HepG2 (cell line): ENCODE data around the gene USB1. TPM values are rescaled to one million over a fixed set of nuclear protein-coding genes. Genes with fewer than 3 reads are reported as not detected.

Experiments used
- AHR ChIP-seq: IDR thresholded peaks from 2 replicates; pipeline ENCODE4 v1.6.1; 2018; ENCODE audit warnings: missing genetic modification reagents, missing compliant biosample characterization
- ATF1 ChIP-seq: IDR thresholded peaks from 2 replicates; pipeline ENCODE4 v1.6.1; 2016; ENCODE audit warnings: mild to moderate bottlenecking, control low read depth
- BRCA1 ChIP-seq: sonication (generic); formaldehyde crosslinking; IDR thresholded peaks from 2 replicates; pipeline ENCODE4 v1.4.0; 2020; ENCODE audit warnings: missing genetic modification reagents
- HNRNPH1 ChIP-seq: fragments of 200-400 bp; formaldehyde crosslinking; optimal IDR thresholded peaks from 2 replicates; pipeline ENCODE3; 2017; ENCODE audit warnings: mild to moderate bottlenecking, low read depth, low read length
- KMT2A ChIP-seq: sonication (generic); formaldehyde crosslinking; IDR thresholded peaks from 2 replicates; pipeline ENCODE4 v1.4.0; 2020; ENCODE audit warnings: missing genetic modification reagents
- KMT2B ChIP-seq: IDR thresholded peaks from 2 replicates; pipeline ENCODE4 v1.6.1; 2016; ENCODE audit warnings: missing genetic modification reagents, missing compliant biosample characterization
- MBD4 ChIP-seq: IDR thresholded peaks from 2 replicates; pipeline ENCODE4 v1.6.1; 2012; ENCODE audit warnings: low read length, inconsistent platforms, borderline replicate concordance
- NFRKB ChIP-seq: fragments of 450-650 bp; IDR thresholded peaks from 2 replicates; pipeline ENCODE4 v1.6.1; 2017
- SAP130 ChIP-seq: IDR thresholded peaks from 2 replicates; pipeline ENCODE4 v1.6.1; 2016; ENCODE audit warnings: low read depth
- SMAD9 ChIP-seq: sonication (generic); formaldehyde crosslinking; IDR thresholded peaks from 2 replicates; pipeline ENCODE4 v1.5.1; 2020; ENCODE audit warnings: mild to moderate bottlenecking, missing genetic modification reagents
- THAP9 ChIP-seq: sonication (generic); formaldehyde crosslinking; IDR thresholded peaks from 2 replicates; pipeline ENCODE4; 2020; ENCODE audit warnings: missing genetic modification reagents, mild to moderate bottlenecking, borderline replicate concordance
- ZBTB7A ChIP-seq: sonication (generic); formaldehyde crosslinking; IDR thresholded peaks from 2 replicates; pipeline ENCODE4 v1.8.0; 2022; ENCODE audit warnings: mild to moderate bottlenecking, missing genetic modification reagents
- ZNF12 ChIP-seq: sonication (generic); formaldehyde crosslinking; IDR thresholded peaks from 2 replicates; pipeline ENCODE4 v1.5.0; 2020; ENCODE audit warnings: missing genetic modification reagents
- ZNF335 ChIP-seq: sonication (generic); formaldehyde crosslinking; IDR thresholded peaks from 2 replicates; pipeline ENCODE4 v1.4.0; 2020; ENCODE audit warnings: missing genetic modification reagents
- ZNF451 ChIP-seq: sonication (generic); formaldehyde crosslinking; IDR thresholded peaks from 2 replicates; pipeline ENCODE4 v1.5.0; 2020; ENCODE audit warnings: mild to moderate bottlenecking, missing genetic modification reagents
- ZNF496 ChIP-seq: sonication (generic); formaldehyde crosslinking; IDR thresholded peaks from 2 replicates; pipeline ENCODE4 v1.8.1; 2023; ENCODE audit warnings: mild to moderate bottlenecking, moderate library complexity, missing genetic modification reagents; ENCODE audit not compliant: insufficient replicate concordance
- ZNF556 ChIP-seq: sonication (generic); formaldehyde crosslinking; IDR thresholded peaks from 2 replicates; pipeline ENCODE4 v1.4.0; 2020; ENCODE audit warnings: mild to moderate bottlenecking, missing genetic modification reagents, borderline replicate concordance
- ZNF746 ChIP-seq: sonication (generic); formaldehyde crosslinking; IDR thresholded peaks from 2 replicates; pipeline ENCODE4 v1.8.0; 2022; ENCODE audit warnings: mild to moderate bottlenecking, missing genetic modification reagents
- polyA plus RNA-seq, 8 experiments: library from polyadenylated mRNA; depleted of rRNA in 3 of 8; stranded (reverse) in 7 of 8; unstranded in 1 of 8; fragments of >200 nt; fragmentation: Illumina TruSeq in 4 of 8; extraction: Trizol in 4 of 8; gene quantifications; 2 replicates each; pipeline versions ENCODE4 v1.2.1 to v1.2.3, GENCODE V29; 2011 to 2016; ENCODE audit warnings: low read depth in 4 of 8, missing spikeins in 1 of 8, mixed read lengths in 1 of 8; ENCODE audit not compliant: insufficient read depth in 1 of 8
- total RNA-seq, 5 experiments: library from RNA; depleted of rRNA; stranded (reverse); fragments of >200 nt; fragmentation: Illumina TruSeq; extraction: Trizol; gene quantifications; 2 replicates each; pipeline ENCODE4 v1.2.3, GENCODE V29; 2016; ENCODE audit warnings: low read depth in 1 of 5
- TF ChIP-seq, protein P1 (sequence below): sonication (generic); formaldehyde crosslinking; IDR thresholded peaks from 2 replicates; pipeline ENCODE4 v1.4.0; 2020; ENCODE audit warnings: missing genetic modification reagents
- TF ChIP-seq, protein P2 (sequence below): sonication (generic); formaldehyde crosslinking; IDR thresholded peaks from 2 replicates; pipeline ENCODE4 v1.8.0; 2022; ENCODE audit warnings: missing genetic modification reagents, low read depth, mild to moderate bottlenecking, borderline replicate concordance
- TF ChIP-seq, protein P3 (sequence below): sonication (generic); formaldehyde crosslinking; IDR thresholded peaks from 2 replicates; pipeline ENCODE4 v1.4.0; 2020; ENCODE audit warnings: mild to moderate bottlenecking, missing genetic modification reagents

USB1 gene
- total and polyA plus RNA-seq, 2 of the 13 experiments (the other 11 are each of a cell fraction or from before 2014, with no cell fraction given) = 16.7 to 65.4 TPM

GRCh38 chr16:58000706-58001676 lies at the start of gene USB1 (continued):
- TF ChIP-seq SMAD9 (CRISPR knock-in tag) = 0 out of 2 replicates have a peak, but pooled peaks have one; percentile 36
- peak; percentile 73; the same call in 1 of the 2 replicates for TF ChIP-seq ZNF335 (CRISPR knock-in tag)
- TF ChIP-seq, protein P1, sequence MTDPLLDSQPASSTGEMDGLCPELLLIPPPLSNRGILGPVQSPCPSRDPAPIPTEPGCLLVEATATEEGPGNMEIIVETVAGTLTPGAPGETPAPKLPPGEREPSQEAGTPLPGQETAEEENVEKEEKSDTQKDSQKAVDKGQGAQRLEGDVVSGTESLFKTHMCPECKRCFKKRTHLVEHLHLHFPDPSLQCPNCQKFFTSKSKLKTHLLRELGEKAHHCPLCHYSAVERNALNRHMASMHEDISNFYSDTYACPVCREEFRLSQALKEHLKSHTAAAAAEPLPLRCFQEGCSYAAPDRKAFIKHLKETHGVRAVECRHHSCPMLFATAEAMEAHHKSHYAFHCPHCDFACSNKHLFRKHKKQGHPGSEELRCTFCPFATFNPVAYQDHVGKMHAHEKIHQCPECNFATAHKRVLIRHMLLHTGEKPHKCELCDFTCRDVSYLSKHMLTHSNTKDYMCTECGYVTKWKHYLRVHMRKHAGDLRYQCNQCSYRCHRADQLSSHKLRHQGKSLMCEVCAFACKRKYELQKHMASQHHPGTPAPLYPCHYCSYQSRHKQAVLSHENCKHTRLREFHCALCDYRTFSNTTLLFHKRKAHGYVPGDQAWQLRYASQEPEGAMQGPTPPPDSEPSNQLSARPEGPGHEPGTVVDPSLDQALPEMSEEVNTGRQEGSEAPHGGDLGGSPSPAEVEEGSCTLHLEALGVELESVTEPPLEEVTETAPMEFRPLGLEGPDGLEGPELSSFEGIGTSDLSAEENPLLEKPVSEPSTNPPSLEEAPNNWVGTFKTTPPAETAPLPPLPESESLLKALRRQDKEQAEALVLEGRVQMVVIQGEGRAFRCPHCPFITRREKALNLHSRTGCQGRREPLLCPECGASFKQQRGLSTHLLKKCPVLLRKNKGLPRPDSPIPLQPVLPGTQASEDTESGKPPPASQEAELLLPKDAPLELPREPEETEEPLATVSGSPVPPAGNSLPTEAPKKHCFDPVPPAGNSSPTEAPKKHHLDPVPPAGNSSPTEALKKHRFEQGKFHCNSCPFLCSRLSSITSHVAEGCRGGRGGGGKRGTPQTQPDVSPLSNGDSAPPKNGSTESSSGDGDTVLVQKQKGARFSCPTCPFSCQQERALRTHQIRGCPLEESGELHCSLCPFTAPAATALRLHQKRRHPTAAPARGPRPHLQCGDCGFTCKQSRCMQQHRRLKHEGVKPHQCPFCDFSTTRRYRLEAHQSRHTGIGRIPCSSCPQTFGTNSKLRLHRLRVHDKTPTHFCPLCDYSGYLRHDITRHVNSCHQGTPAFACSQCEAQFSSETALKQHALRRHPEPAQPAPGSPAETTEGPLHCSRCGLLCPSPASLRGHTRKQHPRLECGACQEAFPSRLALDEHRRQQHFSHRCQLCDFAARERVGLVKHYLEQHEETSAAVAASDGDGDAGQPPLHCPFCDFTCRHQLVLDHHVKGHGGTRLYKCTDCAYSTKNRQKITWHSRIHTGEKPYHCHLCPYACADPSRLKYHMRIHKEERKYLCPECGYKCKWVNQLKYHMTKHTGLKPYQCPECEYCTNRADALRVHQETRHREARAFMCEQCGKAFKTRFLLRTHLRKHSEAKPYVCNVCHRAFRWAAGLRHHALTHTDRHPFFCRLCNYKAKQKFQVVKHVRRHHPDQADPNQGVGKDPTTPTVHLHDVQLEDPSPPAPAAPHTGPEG (CRISPR knock-in tag) = 0 out of 2 replicates have a peak, but pooled peaks have one; percentile 52
- TF ChIP-seq ZNF451 (CRISPR knock-in tag) = peak; percentile 66; the same call in 1 of the 2 replicates
- peak; percentile 90 for TF ChIP-seq ZNF556 (CRISPR knock-in tag)
- peak; percentile 95 for TF ChIP-seq SAP130 (CRISPR knock-in tag)
- TF ChIP-seq, protein P2, sequence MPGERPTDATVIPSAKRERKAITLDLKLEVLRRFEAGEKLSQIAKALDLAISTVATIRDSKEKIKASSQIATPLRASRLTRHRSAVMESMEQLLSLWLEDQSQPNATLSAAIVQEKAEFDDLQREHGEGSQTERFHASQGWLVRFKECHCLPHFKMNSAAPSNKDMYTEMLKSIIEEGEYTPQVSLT (CRISPR knock-in tag) = 0 out of 2 replicates have a peak, but pooled peaks have one; percentile 50
- TF ChIP-seq AHR (CRISPR knock-in tag) = no peak
- TF ChIP-seq MBD4 = no peak
- TF ChIP-seq ZBTB7A = peak; percentile 85
- no peak for TF ChIP-seq NFRKB
- TF ChIP-seq ZNF496 (CRISPR knock-in tag) = no peak
- no peak; the same call in 1 of the 2 replicates for TF ChIP-seq BRCA1 (CRISPR knock-in tag)
- no peak for TF ChIP-seq ATF1 (CRISPR knock-in tag)
- TF ChIP-seq ZNF12 (CRISPR knock-in tag) = peak; percentile 38; the same call in 1 of the 2 replicates
- peak; percentile 52; the same call in 1 of the 2 replicates for TF ChIP-seq ZNF746 (CRISPR knock-in tag)
- TF ChIP-seq HNRNPH1 = no peak
- peak; percentile 73 for TF ChIP-seq KMT2A (CRISPR knock-in tag)
- peak; percentile 70 for TF ChIP-seq KMT2B (CRISPR knock-in tag)
- TF ChIP-seq, protein P3, sequence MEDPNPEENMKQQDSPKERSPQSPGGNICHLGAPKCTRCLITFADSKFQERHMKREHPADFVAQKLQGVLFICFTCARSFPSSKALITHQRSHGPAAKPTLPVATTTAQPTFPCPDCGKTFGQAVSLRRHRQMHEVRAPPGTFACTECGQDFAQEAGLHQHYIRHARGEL (CRISPR knock-in tag) = no peak
- TF ChIP-seq THAP9 (CRISPR knock-in tag) = peak; percentile 57; the same call in 1 of the 2 replicates
